SK-N-SH (cell line): ENCODE results near the gene ENTREP3.

Source experiments
- CHD2 ChIP-seq: fragments of 150-350 bp; IDR thresholded peaks from 2 replicates; pipeline ENCODE4 v1.6.1; 2018; ENCODE audit warnings: low read length; ENCODE audit not compliant: partially characterized antibody
- CTCF ChIP-seq: fragments of 200-600 bp; sonication (generic); IDR thresholded peaks from 2 replicates; pipeline ENCODE4 v1.6.1; 2017; ENCODE audit warnings: antibody characterized with exemption, mild to moderate bottlenecking, moderate library complexity
- MAX ChIP-seq: IDR thresholded peaks from 2 replicates; pipeline ENCODE4 v1.4.0; 2012; ENCODE audit warnings: low read depth
- POLR2AphosphoS5 ChIP-seq: IDR thresholded peaks from 2 replicates; pipeline ENCODE4 v1.6.1; 2012; ENCODE audit warnings: low read depth, low read length
- RFX5 ChIP-seq: IDR thresholded peaks from 2 replicates; pipeline ENCODE4 v1.6.1; 2012; ENCODE audit warnings: mild to moderate bottlenecking, improper control_type of control experiment, low read length
- TF ChIP-seq, protein P1 (sequence below): fragments of 150-350 bp; IDR thresholded peaks from 2 replicates; pipeline ENCODE4 v1.6.1; 2017; ENCODE audit warnings: antibody characterized with exemption, low read length, low read depth, borderline replicate concordance

- TF ChIP-seq CHD2 = no peak
- TF ChIP-seq CTCF = no peak
- no peak for TF ChIP-seq RFX5
- TF ChIP-seq POLR2AphosphoS5 = no peak
- TF ChIP-seq, protein P1, sequence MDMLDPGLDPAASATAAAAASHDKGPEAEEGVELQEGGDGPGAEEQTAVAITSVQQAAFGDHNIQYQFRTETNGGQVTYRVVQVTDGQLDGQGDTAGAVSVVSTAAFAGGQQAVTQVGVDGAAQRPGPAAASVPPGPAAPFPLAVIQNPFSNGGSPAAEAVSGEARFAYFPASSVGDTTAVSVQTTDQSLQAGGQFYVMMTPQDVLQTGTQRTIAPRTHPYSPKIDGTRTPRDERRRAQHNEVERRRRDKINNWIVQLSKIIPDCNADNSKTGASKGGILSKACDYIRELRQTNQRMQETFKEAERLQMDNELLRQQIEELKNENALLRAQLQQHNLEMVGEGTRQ = no peak
- TF ChIP-seq MAX = no peak
Measured at GRCh38 chr1:155285063-155285462, 29.8 kb upstream of the ENTREP3 start.
